ENCODE results near the gene BMPR1B.

BMPR1B gene

DNA sequence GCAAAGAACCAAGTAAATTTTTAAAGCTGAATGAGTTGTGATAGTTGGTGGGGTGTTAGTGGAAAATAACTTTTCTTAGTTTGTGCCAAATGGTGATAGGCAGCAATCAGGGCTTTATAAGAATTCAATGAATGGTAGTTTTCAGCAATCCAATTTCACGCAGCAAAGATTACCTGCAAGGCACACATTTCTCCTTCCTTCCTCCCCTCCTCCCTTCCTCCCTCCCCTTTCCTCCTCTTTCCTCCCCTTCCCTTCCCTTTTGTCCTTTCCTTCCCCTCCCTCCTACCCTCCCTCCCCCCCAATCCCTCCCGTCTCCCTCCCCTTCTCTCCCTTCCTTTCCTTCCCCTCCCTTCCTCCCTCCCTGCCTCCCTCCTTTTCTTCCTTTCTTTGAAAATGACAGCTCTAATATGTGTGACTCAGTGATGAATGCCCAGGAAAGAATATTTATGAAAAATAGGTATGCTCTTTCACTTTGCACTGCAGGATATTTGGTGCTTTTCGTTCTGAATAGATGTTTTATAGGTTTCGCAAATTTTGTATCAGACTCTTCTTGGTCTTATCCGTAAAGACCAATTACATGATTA lies 168.1 kb downstream of the BMPR1B start:
- Histone ChIP-seq H3K36me3 (ENCODE audit: control insufficient read depth, insufficient read depth, low read length) (no peaks in the 10 kb centered on the region), H3K27me3 (ENCODE audit: control insufficient read depth, insufficient read depth, low read length) (no peaks in the 10 kb centered on the region), H3K9me3 (ENCODE audit: control insufficient read depth, insufficient read depth, low read length) (no peaks in the 10 kb centered on the region), H3K27ac (ENCODE audit: low read length) (no peak overlapping the region), H3K4me3 (ENCODE audit: low read length) (no peak overlapping the region), H3K4me1 (ENCODE audit: control insufficient read depth, insufficient read depth, low read length) (no peaks in the 10 kb centered on the region; the same call in 1 of the 2 replicates)
- no peak for DNase-seq (ENCODE audit: low read depth, low spot score)
- no CpG with 5 or more reads among the region's 5 CpGs for WGBS (ENCODE audit: insufficient coverage, insufficient read length)

GRCh38 chr4:94926936-94927335 lies 169.2 kb downstream of the BMPR1B start:
- Histone ChIP-seq H3K27me3 (ENCODE audit: control insufficient read depth, insufficient read depth, low read length) (no peaks in the 10 kb centered on the region), H3K4me1 (ENCODE audit: control insufficient read depth, insufficient read depth, low read length) (no peaks in the 10 kb centered on the region; the same call in 1 of the 2 replicates), H3K9me3 (ENCODE audit: control insufficient read depth, insufficient read depth, low read length) (no peaks in the 10 kb centered on the region), H3K27ac (ENCODE audit: low read length) (no peak overlapping the region), H3K36me3 (ENCODE audit: control insufficient read depth, insufficient read depth, low read length) (no peaks in the 10 kb centered on the region), H3K4me3 (ENCODE audit: low read length) (no peak overlapping the region)
- no peak for DNase-seq (ENCODE audit: low read depth, low spot score)
- no CpG with 5 or more reads among the region's 2 CpGs for WGBS (ENCODE audit: insufficient coverage, insufficient read length)

DNA sequence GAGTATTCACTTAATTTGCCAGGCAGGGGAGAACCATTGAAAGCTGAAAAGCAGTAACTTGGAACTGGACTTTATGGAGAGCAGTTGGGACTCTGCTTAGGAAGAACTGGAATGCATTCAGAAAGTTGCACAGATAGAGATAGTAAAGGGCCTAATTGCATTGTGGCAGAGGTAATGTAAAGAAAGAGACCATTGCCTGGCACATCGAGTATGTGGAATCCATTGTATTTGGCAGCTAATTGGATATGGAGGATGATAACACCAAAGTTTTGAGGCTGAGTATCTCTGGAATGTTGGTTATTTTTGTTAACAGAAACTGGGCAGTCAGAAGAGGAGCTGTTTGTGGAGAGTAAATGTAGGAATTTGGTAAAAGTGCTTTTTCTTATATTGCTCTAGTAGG lies 169.9 kb downstream of the BMPR1B start:
- Histone ChIP-seq H3K4me1 (ENCODE audit: control insufficient read depth, insufficient read depth, low read length) (no peaks in the 10 kb centered on the region; the same call in 1 of the 2 replicates), H3K4me3 (ENCODE audit: low read length) (no peak overlapping the region), H3K36me3 (ENCODE audit: control insufficient read depth, insufficient read depth, low read length) (no peaks in the 10 kb centered on the region), H3K9me3 (ENCODE audit: control insufficient read depth, insufficient read depth, low read length) (no peaks in the 10 kb centered on the region), H3K27ac (ENCODE audit: low read length) (no peak overlapping the region), H3K27me3 (ENCODE audit: control insufficient read depth, insufficient read depth, low read length) (no peaks in the 10 kb centered on the region)
- no CpG with 5 or more reads among the region's 1 CpG for WGBS (ENCODE audit: insufficient coverage, insufficient read length)
- DNase-seq (ENCODE audit: low read depth, low spot score), result no peak

GRCh38 chr4:94929696-94930095 lies 171.9 kb downstream of the BMPR1B start:
- WGBS (ENCODE audit: insufficient coverage, insufficient read length), result no CpG with 5 or more reads among the region's 5 CpGs
- Histone ChIP-seq H3K36me3 (ENCODE audit: control insufficient read depth, insufficient read depth, low read length) (no peaks in the 10 kb centered on the region), H3K27ac (ENCODE audit: low read length) (no peak overlapping the region), H3K27me3 (ENCODE audit: control insufficient read depth, insufficient read depth, low read length) (no peaks in the 10 kb centered on the region), H3K4me3 (ENCODE audit: low read length) (no peak overlapping the region), H3K9me3 (ENCODE audit: control insufficient read depth, insufficient read depth, low read length) (no peaks in the 10 kb centered on the region), H3K4me1 (ENCODE audit: control insufficient read depth, insufficient read depth, low read length) (no peaks in the 10 kb centered on the region; the same call in 1 of the 2 replicates)
- DNase-seq (ENCODE audit: low read depth, low spot score), result no peak

DNA sequence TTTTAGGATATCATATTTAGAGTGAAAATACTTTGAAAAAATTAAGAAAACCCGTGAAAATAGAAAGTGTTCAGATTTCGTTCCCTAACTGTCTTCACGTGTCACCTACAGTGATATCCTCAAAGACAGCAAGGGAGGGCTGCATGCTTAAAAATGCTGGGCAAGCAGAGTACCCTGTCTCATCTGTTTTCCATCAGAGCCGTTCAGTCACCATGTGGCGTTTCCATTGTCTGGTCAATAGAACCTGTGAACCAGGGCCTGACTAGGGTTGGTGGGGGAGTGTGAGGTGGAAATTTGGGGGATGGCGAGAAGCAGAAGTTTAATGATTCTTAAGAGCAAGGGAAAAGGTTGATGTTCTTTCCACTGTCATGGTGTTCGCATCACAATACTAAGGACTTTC lies 173.9 kb downstream of the BMPR1B start:
- H3K4me3 ChIP-seq (ENCODE audit: low read length), result no peak overlapping the region
- H3K27me3 ChIP-seq (ENCODE audit: control insufficient read depth, insufficient read depth, low read length), result no peaks in the 10 kb centered on the region
- no peaks in the 10 kb centered on the region for H3K36me3 ChIP-seq (ENCODE audit: control insufficient read depth, insufficient read depth, low read length)
- no peak overlapping the region for H3K27ac ChIP-seq (ENCODE audit: low read length)
- no peak for DNase-seq (ENCODE audit: low read depth, low spot score)
- no peaks in the 10 kb centered on the region; the same call in 1 of the 2 replicates for H3K4me1 ChIP-seq (ENCODE audit: control insufficient read depth, insufficient read depth, low read length)
- H3K9me3 ChIP-seq (ENCODE audit: control insufficient read depth, insufficient read depth, low read length), result no peaks in the 10 kb centered on the region
- 100% methylated on average over 1 of the region's 7 CpGs for WGBS (ENCODE audit: insufficient coverage, insufficient read length)

- no peak for DNase-seq (ENCODE audit: low read depth, low spot score)
- Histone ChIP-seq H3K4me1 (ENCODE audit: control insufficient read depth, insufficient read depth, low read length) (no peaks in the 10 kb centered on the region; the same call in 1 of the 2 replicates), H3K4me3 (ENCODE audit: low read length) (no peak overlapping the region), H3K27me3 (ENCODE audit: control insufficient read depth, insufficient read depth, low read length) (no peaks in the 10 kb centered on the region), H3K36me3 (ENCODE audit: control insufficient read depth, insufficient read depth, low read length) (no peaks in the 10 kb centered on the region), H3K27ac (ENCODE audit: low read length) (no peak overlapping the region), H3K9me3 (ENCODE audit: control insufficient read depth, insufficient read depth, low read length) (no peaks in the 10 kb centered on the region)
Observed at GRCh38 chr4:94932366-94932765, 174.6 kb downstream of the BMPR1B start.

DNA sequence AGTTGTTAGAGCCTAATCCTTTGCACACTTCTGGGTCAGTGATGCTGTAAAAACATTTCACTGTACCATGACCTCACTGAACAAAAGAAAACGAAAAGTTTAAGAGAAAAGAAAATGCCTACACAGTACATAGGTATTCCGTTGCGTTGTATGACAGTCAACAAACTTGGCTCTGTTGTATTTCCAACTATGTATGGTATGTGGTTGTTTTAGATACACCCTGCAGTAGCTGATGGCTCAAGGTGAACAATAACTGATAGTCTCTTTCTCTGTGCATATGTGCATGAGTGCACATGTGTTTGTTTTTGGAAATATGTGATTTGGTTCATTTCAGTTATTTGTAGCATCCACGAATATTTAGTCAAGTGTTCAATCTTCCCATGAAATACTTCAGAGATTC lies 176.0 kb downstream of the BMPR1B start:
- Histone ChIP-seq H3K9me3 (ENCODE audit: control insufficient read depth, insufficient read depth, low read length) (no peaks in the 10 kb centered on the region), H3K4me3 (ENCODE audit: low read length) (no peak overlapping the region), H3K27me3 (ENCODE audit: control insufficient read depth, insufficient read depth, low read length) (no peaks in the 10 kb centered on the region), H3K27ac (ENCODE audit: low read length) (no peak overlapping the region), H3K4me1 (ENCODE audit: control insufficient read depth, insufficient read depth, low read length) (no peaks in the 10 kb centered on the region), H3K36me3 (ENCODE audit: control insufficient read depth, insufficient read depth, low read length) (no peaks in the 10 kb centered on the region)
- DNase-seq (ENCODE audit: low read depth, low spot score), result no peak
- whole genome bisulfite sequencing (ENCODE audit: insufficient coverage, insufficient read length), result no CpG with 5 or more reads among the region's 4 CpGs

- no peaks in the 10 kb centered on the region for H3K9me3 ChIP-seq (ENCODE audit: control insufficient read depth, insufficient read depth, low read length)
- no peak overlapping the region for H3K4me3 ChIP-seq (ENCODE audit: low read length)
- H3K27ac ChIP-seq (ENCODE audit: low read length), result no peak overlapping the region
- WGBS (ENCODE audit: insufficient coverage, insufficient read length), result no CpG with 5 or more reads among the region's 5 CpGs
- no peaks in the 10 kb centered on the region for H3K36me3 ChIP-seq (ENCODE audit: control insufficient read depth, insufficient read depth, low read length)
- no peaks in the 10 kb centered on the region for H3K4me1 ChIP-seq (ENCODE audit: control insufficient read depth, insufficient read depth, low read length)
- no peaks in the 10 kb centered on the region for H3K27me3 ChIP-seq (ENCODE audit: control insufficient read depth, insufficient read depth, low read length)
- no peak for DNase-seq (ENCODE audit: low read depth, low spot score)
Observed at GRCh38 chr4:94934201-94934600, 176.4 kb downstream of the BMPR1B start.

GRCh38 chr4:94934864-94935263 lies 177.1 kb downstream of the BMPR1B start:
- Histone ChIP-seq H3K27me3 (ENCODE audit: control insufficient read depth, insufficient read depth, low read length) (no peaks in the 10 kb centered on the region), H3K9me3 (ENCODE audit: control insufficient read depth, insufficient read depth, low read length) (no peaks in the 10 kb centered on the region), H3K4me1 (ENCODE audit: control insufficient read depth, insufficient read depth, low read length) (no peaks in the 10 kb centered on the region), H3K36me3 (ENCODE audit: control insufficient read depth, insufficient read depth, low read length) (no peaks in the 10 kb centered on the region), H3K4me3 (ENCODE audit: low read length) (no peak overlapping the region), H3K27ac (ENCODE audit: low read length) (no peak overlapping the region)
- DNase-seq (ENCODE audit: low read depth, low spot score), result no peak

DNA sequence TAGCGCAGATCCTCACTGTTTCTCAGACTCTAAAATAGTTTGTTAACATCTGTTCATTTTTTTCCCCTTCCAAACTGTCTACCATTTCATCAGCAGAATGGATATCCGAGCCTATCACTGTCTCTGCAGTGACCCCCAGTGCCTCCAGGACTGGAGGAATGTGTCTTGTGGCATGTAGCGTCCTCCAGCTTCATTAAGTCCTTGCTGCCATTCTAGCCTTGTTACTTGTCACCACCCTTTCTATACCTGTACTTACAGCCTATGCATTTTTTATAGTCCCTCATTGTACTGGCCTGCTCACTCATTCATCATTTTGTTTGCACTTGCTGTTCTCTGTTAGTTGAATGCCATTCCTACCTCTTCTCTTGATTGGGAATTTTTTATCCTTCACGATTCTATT lies 179.1 kb downstream of the BMPR1B start:
- no peaks in the 10 kb centered on the region for H3K4me1 ChIP-seq (ENCODE audit: control insufficient read depth, insufficient read depth, low read length)
- no CpG with 5 or more reads among the region's 4 CpGs for WGBS (ENCODE audit: insufficient coverage, insufficient read length)

GRCh38 chr4:94939791-94940519 lies 182.2 kb downstream of the BMPR1B start:
- no CpG with 5 or more reads among the region's 2 CpGs for WGBS (ENCODE audit: insufficient coverage, insufficient read length)
- no peak overlapping the region for H3K27ac ChIP-seq (ENCODE audit: low read length)
- H3K4me3 ChIP-seq (ENCODE audit: low read length), result no peak overlapping the region
- no peaks in the 10 kb centered on the region for H3K9me3 ChIP-seq (ENCODE audit: control insufficient read depth, insufficient read depth, low read length)
- H3K27me3 ChIP-seq (ENCODE audit: control insufficient read depth, insufficient read depth, low read length), result no peaks in the 10 kb centered on the region
- no peak for DNase-seq (ENCODE audit: low read depth, low spot score)
- no peaks in the 10 kb centered on the region for H3K4me1 ChIP-seq (ENCODE audit: control insufficient read depth, insufficient read depth, low read length)
- no peaks in the 10 kb centered on the region for H3K36me3 ChIP-seq (ENCODE audit: control insufficient read depth, insufficient read depth, low read length)

More for the DNA sequence above, 179.1 kb downstream of the BMPR1B start:
- no peaks in the 10 kb centered on the region for H3K36me3 ChIP-seq (ENCODE audit: control insufficient read depth, insufficient read depth, low read length)
- DNase-seq (ENCODE audit: low read depth, low spot score), result no peak
- no peak overlapping the region for H3K4me3 ChIP-seq (ENCODE audit: low read length)
- H3K27me3 ChIP-seq (ENCODE audit: control insufficient read depth, insufficient read depth, low read length), result no peaks in the 10 kb centered on the region
- H3K27ac ChIP-seq (ENCODE audit: low read length), result no peak overlapping the region
- no peaks in the 10 kb centered on the region for H3K9me3 ChIP-seq (ENCODE audit: control insufficient read depth, insufficient read depth, low read length)

All from iPS DF 6.9 (cell line).